HG03460 (cell line): ENCODE measurements around the gene FBXO15.

Source experiments
- ATAC-seq: cut with Tn5 transposase; IDR thresholded peaks from one replicate; pipeline ENCODE4 v1.9.1; 2021; ENCODE audit not compliant: unreplicated experiment

The FBXO15 gene

GRCh38 chr18:74153793-74154192 is 6.2 kb upstream of the FBXO15 start:
- ATAC-seq, result no peak

GRCh38 chr18:74153377-74153776 is 5.7 kb upstream of the FBXO15 start:
- no peak for ATAC-seq

- no peak for ATAC-seq
Observed at GRCh38 chr18:74152857-74153256, 5.2 kb upstream of the FBXO15 start.

DNA sequence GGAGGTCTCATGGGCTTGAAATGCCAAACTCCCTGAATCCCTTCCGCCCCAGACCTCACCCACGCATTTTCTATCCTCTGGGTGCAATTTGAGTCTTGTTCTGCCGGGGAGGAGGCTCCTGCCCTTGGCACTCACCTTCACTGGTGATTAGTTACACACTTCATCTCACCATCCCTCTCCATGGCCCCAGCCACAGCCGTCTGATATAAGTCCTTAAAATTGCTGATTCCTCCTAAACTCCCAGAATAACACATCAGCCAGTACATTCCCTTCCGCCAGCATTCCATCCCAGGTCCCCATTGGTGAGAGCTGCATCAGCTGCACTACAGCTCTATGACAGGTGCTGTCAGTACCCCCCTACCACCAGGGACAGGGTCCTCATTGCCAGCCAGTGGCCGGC is 4.6 kb upstream of the FBXO15 start:
- ATAC-seq, result no peak

- ATAC-seq, result no peak
Observed at GRCh38 chr18:74149878-74150277, 2.2 kb upstream of the FBXO15 start.

- ATAC-seq, result peak; percentile 8
Observed at GRCh38 chr18:74148543-74149070, 973 bp upstream of the FBXO15 start.

- ATAC-seq, result no peak
Observed at GRCh38 chr18:74147491-74147778, 199 bp downstream of the FBXO15 start.

DNA sequence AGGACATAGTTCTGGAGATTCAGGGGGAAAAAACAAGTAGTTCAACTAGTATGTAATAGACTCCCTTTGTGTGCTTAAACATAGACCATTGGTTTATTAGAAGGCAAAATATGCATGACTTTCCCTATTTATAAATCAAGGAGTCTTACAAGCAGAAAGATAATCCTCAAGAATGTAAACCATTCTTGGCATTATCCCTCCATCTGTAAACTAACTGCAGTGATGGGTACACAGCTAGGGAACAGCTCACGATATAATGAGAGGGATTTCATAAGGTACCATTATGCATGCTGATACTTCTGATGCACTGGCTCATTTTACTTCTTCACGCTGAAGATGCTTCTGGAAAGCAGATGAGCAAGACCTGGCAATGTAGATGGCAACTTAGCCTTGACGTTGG is 878 bp downstream of the FBXO15 start:
- ATAC-seq, result no peak

DNA sequence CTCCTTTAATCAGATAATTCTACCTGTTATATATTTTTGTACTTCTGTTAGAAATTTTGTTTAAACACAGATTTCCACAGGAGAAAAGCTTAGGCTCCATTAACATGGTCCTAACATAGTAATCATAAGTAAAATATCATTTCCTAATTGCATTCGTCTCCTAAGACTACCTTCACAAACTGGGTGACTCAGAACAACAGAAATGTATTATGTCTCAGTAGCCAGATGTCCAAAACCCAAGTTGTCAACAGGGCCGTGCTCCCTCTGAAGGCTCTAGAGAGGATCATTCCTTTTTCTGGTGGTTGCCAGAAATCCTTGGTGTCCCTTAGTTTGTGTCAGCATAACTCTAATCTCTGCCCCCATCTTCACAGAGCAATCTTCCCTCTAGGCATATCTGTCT is 5.4 kb downstream of the FBXO15 start:
- no peak for ATAC-seq

- ATAC-seq, result no peak
Observed at GRCh38 chr18:74141667-74142066, 6.0 kb downstream of the FBXO15 start.

- no peak for ATAC-seq
Observed at GRCh38 chr18:74140582-74140981, 7.1 kb downstream of the FBXO15 start.

GRCh38 chr18:74139888-74140287 is 7.7 kb downstream of the FBXO15 start:
- ATAC-seq, result no peak

DNA sequence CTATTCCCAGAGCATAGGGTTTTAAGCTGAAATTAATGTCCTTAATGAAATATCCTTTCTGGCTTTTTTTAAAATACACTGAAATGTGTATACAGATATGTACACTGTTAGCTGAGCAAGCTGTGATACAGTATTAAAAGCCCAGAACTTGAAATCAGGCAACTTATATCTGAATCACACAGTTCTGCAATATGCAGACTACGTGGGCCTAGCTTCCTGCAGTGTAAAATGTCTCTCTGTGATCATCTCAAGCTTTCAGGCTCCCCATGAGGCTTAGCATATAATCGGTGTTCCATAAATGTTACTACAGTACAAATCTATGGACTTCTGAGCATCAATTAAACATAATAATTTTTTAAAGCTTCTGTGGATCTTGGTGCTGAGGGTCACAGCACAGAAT is 8.2 kb downstream of the FBXO15 start:
- ATAC-seq, result no peak

- no peak for ATAC-seq
Observed at GRCh38 chr18:74137920-74138538, 9.6 kb downstream of the FBXO15 start.

- no peak for ATAC-seq
Observed at GRCh38 chr18:74132201-74132600, 15.4 kb downstream of the FBXO15 start.

- ATAC-seq, result no peak
Observed at GRCh38 chr18:74131124-74131523, 16.5 kb downstream of the FBXO15 start.

GRCh38 chr18:74128159-74128558 is 19.5 kb downstream of the FBXO15 start:
- ATAC-seq, result no peak

- no peak for ATAC-seq
Observed at GRCh38 chr18:74126684-74127655, 20.7 kb downstream of the FBXO15 start.

GRCh38 chr18:74124642-74125041 is 23.0 kb downstream of the FBXO15 start:
- ATAC-seq, result no peak

DNA sequence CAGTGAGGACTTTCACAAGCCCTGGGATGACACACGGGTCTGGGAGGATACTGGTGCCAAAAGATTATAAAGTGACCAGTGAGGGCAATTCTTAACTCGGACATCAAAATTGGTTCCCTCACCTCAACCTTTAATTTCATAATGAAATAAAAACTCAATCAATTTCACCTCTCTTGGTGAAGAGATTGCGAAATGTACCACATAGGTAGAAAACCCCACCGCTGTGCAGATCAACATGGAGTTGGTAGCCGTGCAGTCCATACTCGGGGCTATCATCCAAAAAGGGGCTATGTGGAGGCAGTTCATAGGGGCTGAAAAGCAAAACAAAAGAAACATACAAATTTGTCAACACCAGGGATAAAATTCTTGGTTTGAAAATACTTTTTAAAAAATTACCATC is 24.4 kb downstream of the FBXO15 start:
- ATAC-seq, result no peak

GRCh38 chr18:74116633-74117554 is 30.7 kb downstream of the FBXO15 start:
- ATAC-seq, result no peak
